Measurements from ENCODE around the gene CDH16. TPM values are rescaled to one million over a fixed set of nuclear protein-coding genes. Genes with fewer than 3 reads are reported as not detected.
A peak's percentile ranks its signal among the peaks of the same experiment; 100 is the strongest.

The CDH16 gene
- total and polyA plus RNA-seq, 2 of the 13 experiments (the other 11 are each of a cell fraction or from before 2014, with no cell fraction given) = 2.7 to 3.9 TPM

DNA sequence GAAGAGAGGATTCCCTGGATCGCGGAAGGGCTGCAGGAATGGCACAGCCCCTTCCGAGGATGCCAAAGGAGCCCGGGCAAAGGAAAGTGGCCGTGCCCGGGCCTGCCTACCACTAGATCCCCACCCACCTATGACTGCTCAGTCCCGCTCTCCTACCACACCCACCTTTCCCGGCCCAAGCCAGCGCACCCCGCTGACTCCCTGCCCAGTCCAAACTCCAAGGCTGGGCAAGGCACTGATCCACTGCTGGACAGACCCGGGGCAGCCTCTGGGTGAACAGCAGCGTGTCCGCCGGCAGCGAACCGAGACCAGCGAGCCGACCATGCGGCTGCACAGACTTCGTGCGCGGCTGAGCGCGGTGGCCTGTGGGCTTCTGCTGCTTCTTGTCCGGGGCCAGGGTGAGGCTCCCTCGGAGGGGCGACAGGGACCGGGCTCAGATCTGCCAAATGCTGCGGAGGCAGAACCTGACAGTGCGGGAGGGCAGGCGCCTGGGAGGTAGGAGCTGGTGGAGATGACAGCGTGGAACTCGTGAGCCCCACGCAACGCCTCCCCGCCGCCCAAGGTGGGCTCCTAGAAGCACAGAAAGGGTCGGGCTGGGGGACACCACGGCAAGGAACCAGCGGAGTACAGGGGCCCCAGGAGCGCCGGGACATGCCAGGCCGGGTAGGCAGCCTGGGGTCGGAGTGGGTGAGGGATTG, 16.8 kb upstream of the CDH16 start, which contains the start of gene CES2 (continued):
- TF ChIP-seq ZUFSP (CRISPR knock-in tag; IDR thresholded peaks at IDR 0.05; ENCODE audit: borderline replicate concordance) (no peak), PHB2 (IDR thresholded peaks at IDR 0.05; ENCODE audit: partially characterized antibody) (no peak), HOXA7 (CRISPR knock-in tag; IDR thresholded peaks at IDR 0.05) (no peak), RCOR2 (CRISPR knock-in tag; IDR thresholded peaks at IDR 0.05) (no peak), ZNF441 (CRISPR knock-in tag; IDR thresholded peaks at IDR 0.05; ENCODE audit: borderline replicate concordance) (peak; percentile 64; the same call in 1 of the 2 replicates), SMARCE1 (IDR thresholded peaks at IDR 0.05; ENCODE audit: borderline replicate concordance) (no peak), POLR2AphosphoS5 (IDR thresholded peaks at IDR 0.05; ENCODE audit: low read depth, low read length) (peak; percentile 85), FLYWCH1 (CRISPR knock-in tag; IDR thresholded peaks at IDR 0.05) (no peak), ZNF761 (CRISPR knock-in tag; conservative IDR thresholded peaks at IDR 0.05) (no peak), RBM39 (IDR thresholded peaks at IDR 0.05; ENCODE audit: low read depth, low read length, poor library complexity, severe bottlenecking) (peak; percentile 32), HNF4A (CRISPR knock-in tag; IDR thresholded peaks at IDR 0.05) (peak; percentile 95), TEAD2 (CRISPR knock-in tag; IDR thresholded peaks at IDR 0.05) (no peak), MTF1 (CRISPR knock-in tag; IDR thresholded peaks at IDR 0.05) (no peak), ZBTB42 (CRISPR knock-in tag; IDR thresholded peaks at IDR 0.05) (no peak; the same call in 1 of the 2 replicates), UBTF (CRISPR knock-in tag; IDR thresholded peaks at IDR 0.05) (peak; percentile 96), ZIK1 (CRISPR knock-in tag; IDR thresholded peaks at IDR 0.05; ENCODE audit: borderline replicate concordance, low read depth) (no peak; the same call in 1 of the 2 replicates), ELF4 (CRISPR knock-in tag; IDR thresholded peaks at IDR 0.05; ENCODE audit: borderline replicate concordance) (no peak)
- TF ChIP-seq, protein P1, sequence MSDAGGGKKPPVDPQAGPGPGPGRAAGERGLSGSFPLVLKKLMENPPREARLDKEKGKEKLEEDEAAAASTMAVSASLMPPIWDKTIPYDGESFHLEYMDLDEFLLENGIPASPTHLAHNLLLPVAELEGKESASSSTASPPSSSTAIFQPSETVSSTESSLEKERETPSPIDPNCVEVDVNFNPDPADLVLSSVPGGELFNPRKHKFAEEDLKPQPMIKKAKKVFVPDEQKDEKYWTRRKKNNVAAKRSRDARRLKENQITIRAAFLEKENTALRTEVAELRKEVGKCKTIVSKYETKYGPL (CRISPR knock-in tag; IDR thresholded peaks at IDR 0.05) = no peak
- TF ChIP-seq, protein P2, sequence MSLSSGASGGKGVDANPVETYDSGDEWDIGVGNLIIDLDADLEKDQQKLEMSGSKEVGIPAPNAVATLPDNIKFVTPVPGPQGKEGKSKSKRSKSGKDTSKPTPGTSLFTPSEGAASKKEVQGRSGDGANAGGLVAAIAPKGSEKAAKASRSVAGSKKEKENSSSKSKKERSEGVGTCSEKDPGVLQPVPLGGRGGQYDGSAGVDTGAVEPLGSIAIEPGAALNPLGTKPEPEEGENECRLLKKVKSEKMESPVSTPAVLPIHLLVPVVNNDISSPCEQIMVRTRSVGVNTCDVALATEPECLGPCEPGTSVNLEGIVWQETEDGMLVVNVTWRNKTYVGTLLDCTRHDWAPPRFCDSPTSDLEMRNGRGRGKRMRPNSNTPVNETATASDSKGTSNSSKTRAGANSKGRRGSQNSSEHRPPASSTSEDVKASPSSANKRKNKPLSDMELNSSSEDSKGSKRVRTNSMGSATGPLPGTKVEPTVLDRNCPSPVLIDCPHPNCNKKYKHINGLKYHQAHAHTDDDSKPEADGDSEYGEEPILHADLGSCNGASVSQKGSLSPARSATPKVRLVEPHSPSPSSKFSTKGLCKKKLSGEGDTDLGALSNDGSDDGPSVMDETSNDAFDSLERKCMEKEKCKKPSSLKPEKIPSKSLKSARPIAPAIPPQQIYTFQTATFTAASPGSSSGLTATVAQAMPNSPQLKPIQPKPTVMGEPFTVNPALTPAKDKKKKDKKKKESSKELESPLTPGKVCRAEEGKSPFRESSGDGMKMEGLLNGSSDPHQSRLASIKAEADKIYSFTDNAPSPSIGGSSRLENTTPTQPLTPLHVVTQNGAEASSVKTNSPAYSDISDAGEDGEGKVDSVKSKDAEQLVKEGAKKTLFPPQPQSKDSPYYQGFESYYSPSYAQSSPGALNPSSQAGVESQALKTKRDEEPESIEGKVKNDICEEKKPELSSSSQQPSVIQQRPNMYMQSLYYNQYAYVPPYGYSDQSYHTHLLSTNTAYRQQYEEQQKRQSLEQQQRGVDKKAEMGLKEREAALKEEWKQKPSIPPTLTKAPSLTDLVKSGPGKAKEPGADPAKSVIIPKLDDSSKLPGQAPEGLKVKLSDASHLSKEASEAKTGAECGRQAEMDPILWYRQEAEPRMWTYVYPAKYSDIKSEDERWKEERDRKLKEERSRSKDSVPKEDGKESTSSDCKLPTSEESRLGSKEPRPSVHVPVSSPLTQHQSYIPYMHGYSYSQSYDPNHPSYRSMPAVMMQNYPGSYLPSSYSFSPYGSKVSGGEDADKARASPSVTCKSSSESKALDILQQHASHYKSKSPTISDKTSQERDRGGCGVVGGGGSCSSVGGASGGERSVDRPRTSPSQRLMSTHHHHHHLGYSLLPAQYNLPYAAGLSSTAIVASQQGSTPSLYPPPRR (CRISPR knock-in tag; IDR thresholded peaks at IDR 0.05; ENCODE audit: borderline replicate concordance) = peak; percentile 50; the same call in 1 of the 2 replicates
- TF ChIP-seq, protein P3, sequence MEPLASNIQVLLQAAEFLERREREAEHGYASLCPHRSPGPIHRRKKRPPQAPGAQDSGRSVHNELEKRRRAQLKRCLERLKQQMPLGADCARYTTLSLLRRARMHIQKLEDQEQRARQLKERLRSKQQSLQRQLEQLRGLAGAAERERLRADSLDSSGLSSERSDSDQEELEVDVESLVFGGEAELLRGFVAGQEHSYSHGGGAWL (CRISPR knock-in tag; IDR thresholded peaks at IDR 0.05) = 0 out of 2 replicates have a peak, but pooled peaks have one; percentile 75

Data from HepG2 (cell line).